ENCODE results near the gene MYO5B. TPM values are rescaled to one million over a fixed set of nuclear protein-coding genes. Genes with fewer than 3 reads are reported as not detected.

The MYO5B gene
- polyA plus RNA-seq, 2 of the 4 experiments (the other 2 are of a cell fraction) = 6.4 to 18.4 TPM

DNA sequence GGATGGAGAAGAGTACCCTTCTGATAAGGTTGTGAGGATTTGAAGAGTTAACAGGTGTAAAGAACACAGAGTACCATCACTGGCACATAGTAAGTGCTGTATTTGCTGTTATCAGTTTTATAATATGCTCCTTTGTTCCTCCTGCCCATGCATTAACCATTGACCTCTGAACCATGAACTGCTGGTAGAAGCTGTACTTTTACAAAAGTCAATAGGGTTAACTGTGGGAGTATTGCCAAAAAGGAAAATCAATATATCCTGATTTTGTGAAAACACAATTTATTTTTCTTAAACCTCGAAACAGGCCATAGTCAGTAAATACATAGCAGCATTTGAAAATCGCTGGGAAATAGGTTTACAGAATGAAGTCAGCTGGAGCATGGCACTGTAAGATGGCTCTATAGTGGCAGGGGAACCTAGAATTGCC is 362.7 kb downstream of the MYO5B start:
- 87% methylated on average over 2 of the region's 2 CpGs for WGBS (ENCODE audit: missing lambda C conversion rate)
- no peak for DNase-seq (ENCODE audit: low read depth in 1 of 2, low spot score in 1 of 2)
- Histone ChIP-seq H3K4me2 (no peak overlapping the region), H3K4me3 (no peak overlapping the region), H3K27ac (no peak overlapping the region), H3K9me3 (peaks cover 20% of the 10 kb centered on the region), H3K4me1 (peaks cover 29% of the 10 kb centered on the region)
- POLR2A ChIA-PET = no interaction called here
- ATAC-seq = no peak
- CTCF ChIA-PET = no interaction called here
- TF ChIP-seq, protein P1, sequence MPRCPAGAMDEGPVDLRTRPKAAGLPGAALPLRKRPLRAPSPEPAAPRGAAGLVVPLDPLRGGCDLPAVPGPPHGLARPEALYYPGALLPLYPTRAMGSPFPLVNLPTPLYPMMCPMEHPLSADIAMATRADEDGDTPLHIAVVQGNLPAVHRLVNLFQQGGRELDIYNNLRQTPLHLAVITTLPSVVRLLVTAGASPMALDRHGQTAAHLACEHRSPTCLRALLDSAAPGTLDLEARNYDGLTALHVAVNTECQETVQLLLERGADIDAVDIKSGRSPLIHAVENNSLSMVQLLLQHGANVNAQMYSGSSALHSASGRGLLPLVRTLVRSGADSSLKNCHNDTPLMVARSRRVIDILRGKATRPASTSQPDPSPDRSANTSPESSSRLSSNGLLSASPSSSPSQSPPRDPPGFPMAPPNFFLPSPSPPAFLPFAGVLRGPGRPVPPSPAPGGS (IDR thresholded peaks at IDR 0.05) = no peak
- TF ChIP-seq RARB (CRISPR knock-in tag; IDR thresholded peaks at IDR 0.05) (no peak), JUNB (IDR thresholded peaks at IDR 0.05) (no peak), HOXB13 (CRISPR knock-in tag; IDR thresholded peaks at IDR 0.05; ENCODE audit: low read depth) (no peak), ZC3H11A (IDR thresholded peaks at IDR 0.05) (no peak), CEBPB (IDR thresholded peaks at IDR 0.05) (no peak), BHLHE40 (IDR thresholded peaks at IDR 0.05; ENCODE audit: low read depth, low read length) (no peak), CHD4 (IDR thresholded peaks at IDR 0.05; ENCODE audit: borderline replicate concordance) (no peak), CBX2 (IDR thresholded peaks at IDR 0.05; ENCODE audit: borderline replicate concordance, low read depth) (no peak), SMC3 (IDR thresholded peaks at IDR 0.05) (no peak), MAFK (IDR thresholded peaks at IDR 0.05; ENCODE audit: partially characterized antibody) (no peak), GATA3 (IDR thresholded peaks at IDR 0.05; ENCODE audit: borderline replicate concordance) (no peak), SREBF2 (IDR thresholded peaks at IDR 0.05) (no peak), TP53 (CRISPR knock-in tag; IDR thresholded peaks at IDR 0.05) (no peak)
- TF ChIP-seq, protein P2, sequence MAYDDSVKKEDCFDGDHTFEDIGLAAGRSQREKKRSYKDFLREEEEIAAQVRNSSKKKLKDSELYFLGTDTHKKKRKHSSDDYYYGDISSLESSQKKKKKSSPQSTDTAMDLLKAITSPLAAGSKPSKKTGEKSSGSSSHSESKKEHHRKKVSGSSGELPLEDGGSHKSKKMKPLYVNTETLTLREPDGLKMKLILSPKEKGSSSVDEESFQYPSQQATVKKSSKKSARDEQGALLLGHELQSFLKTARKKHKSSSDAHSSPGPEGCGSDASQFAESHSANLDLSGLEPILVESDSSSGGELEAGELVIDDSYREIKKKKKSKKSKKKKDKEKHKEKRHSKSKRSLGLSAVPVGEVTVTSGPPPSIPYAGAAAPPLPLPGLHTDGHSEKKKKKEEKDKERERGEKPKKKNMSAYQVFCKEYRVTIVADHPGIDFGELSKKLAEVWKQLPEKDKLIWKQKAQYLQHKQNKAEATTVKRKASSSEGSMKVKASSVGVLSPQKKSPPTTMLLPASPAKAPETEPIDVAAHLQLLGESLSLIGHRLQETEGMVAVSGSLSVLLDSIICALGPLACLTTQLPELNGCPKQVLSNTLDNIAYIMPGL (CRISPR knock-in tag; IDR thresholded peaks at IDR 0.05; ENCODE audit: borderline replicate concordance) = no peak
- TF ChIP-seq, protein P3, sequence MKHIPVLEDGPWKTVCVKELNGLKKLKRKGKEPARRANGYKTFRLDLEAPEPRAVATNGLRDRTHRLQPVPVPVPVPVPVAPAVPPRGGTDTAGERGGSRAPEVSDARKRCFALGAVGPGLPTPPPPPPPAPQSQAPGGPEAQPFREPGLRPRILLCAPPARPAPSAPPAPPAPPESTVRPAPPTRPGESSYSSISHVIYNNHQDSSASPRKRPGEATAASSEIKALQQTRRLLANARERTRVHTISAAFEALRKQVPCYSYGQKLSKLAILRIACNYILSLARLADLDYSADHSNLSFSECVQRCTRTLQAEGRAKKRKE (CRISPR knock-in tag; IDR thresholded peaks at IDR 0.05; ENCODE audit: low read depth) = no peak
- TF ChIP-seq, protein P4, sequence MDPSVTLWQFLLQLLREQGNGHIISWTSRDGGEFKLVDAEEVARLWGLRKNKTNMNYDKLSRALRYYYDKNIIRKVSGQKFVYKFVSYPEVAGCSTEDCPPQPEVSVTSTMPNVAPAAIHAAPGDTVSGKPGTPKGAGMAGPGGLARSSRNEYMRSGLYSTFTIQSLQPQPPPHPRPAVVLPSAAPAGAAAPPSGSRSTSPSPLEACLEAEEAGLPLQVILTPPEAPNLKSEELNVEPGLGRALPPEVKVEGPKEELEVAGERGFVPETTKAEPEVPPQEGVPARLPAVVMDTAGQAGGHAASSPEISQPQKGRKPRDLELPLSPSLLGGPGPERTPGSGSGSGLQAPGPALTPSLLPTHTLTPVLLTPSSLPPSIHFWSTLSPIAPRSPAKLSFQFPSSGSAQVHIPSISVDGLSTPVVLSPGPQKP (IDR thresholded peaks at IDR 0.05; ENCODE audit: low read depth, low read length) = no peak
- TF ChIP-seq, protein P5, sequence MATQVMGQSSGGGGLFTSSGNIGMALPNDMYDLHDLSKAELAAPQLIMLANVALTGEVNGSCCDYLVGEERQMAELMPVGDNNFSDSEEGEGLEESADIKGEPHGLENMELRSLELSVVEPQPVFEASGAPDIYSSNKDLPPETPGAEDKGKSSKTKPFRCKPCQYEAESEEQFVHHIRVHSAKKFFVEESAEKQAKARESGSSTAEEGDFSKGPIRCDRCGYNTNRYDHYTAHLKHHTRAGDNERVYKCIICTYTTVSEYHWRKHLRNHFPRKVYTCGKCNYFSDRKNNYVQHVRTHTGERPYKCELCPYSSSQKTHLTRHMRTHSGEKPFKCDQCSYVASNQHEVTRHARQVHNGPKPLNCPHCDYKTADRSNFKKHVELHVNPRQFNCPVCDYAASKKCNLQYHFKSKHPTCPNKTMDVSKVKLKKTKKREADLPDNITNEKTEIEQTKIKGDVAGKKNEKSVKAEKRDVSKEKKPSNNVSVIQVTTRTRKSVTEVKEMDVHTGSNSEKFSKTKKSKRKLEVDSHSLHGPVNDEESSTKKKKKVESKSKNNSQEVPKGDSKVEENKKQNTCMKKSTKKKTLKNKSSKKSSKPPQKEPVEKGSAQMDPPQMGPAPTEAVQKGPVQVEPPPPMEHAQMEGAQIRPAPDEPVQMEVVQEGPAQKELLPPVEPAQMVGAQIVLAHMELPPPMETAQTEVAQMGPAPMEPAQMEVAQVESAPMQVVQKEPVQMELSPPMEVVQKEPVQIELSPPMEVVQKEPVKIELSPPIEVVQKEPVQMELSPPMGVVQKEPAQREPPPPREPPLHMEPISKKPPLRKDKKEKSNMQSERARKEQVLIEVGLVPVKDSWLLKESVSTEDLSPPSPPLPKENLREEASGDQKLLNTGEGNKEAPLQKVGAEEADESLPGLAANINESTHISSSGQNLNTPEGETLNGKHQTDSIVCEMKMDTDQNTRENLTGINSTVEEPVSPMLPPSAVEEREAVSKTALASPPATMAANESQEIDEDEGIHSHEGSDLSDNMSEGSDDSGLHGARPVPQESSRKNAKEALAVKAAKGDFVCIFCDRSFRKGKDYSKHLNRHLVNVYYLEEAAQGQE (IDR thresholded peaks at IDR 0.05) = no peak
- FAIRE-seq = no peak

DNA sequence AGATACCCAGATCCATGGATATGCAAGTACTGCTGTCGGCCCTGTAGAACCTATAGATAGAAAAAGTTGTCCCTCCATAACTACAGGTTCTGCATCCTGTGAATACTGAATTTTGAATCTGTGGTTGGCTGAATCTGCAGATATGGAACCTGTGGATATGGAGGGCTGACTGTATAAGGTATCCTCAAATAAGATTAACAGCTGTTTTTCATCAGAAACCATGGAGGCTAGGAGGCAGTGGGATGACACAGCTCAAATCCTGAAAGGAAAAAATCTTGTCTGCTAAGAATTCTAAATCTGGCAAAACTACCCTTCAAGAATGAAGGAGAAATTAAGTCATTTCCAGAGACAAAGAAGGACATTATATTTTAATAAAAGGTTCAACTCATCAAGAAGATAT is 367.0 kb downstream of the MYO5B start:
- Histone ChIP-seq H3K4me1 (no peaks in the 10 kb centered on the region), H3K9me3 (peaks cover 22% of the 10 kb centered on the region), H3K4me2 (no peak overlapping the region), H3K27ac (no peak overlapping the region), H3K4me3 (no peak overlapping the region)
- ChIA-PET CTCF (no interaction called here), POLR2A (no interaction called here)
- WGBS (ENCODE audit: missing lambda C conversion rate) = 95% methylated on average over 1 of the region's 1 CpG
- no peak for TF ChIP-seq PHF8 (IDR thresholded peaks at IDR 0.05; ENCODE audit: borderline replicate concordance, low read depth)
- TF ChIP-seq RARB (CRISPR knock-in tag; IDR thresholded peaks at IDR 0.05) = no peak
- no peak for TF ChIP-seq EP300 (IDR thresholded peaks at IDR 0.05)
- TF ChIP-seq, protein P2 (CRISPR knock-in tag; IDR thresholded peaks at IDR 0.05; ENCODE audit: borderline replicate concordance) = no peak
- no peak for TF ChIP-seq TFCP2L1 (CRISPR knock-in tag; IDR thresholded peaks at IDR 0.05)
- no peak for TF ChIP-seq CBX8 (IDR thresholded peaks at IDR 0.05)
- TF ChIP-seq ESRRA (IDR thresholded peaks at IDR 0.05; ENCODE audit: borderline replicate concordance, low read length) = no peak
- TF ChIP-seq RCOR1 (IDR thresholded peaks at IDR 0.05; ENCODE audit: low read depth, low read length) = no peak
- TF ChIP-seq, protein P4 (IDR thresholded peaks at IDR 0.05; ENCODE audit: low read depth, low read length) = no peak
- TF ChIP-seq RAD21 (conservative IDR thresholded peaks at IDR 0.05 in 1 of 2, IDR thresholded peaks at IDR 0.05 in 1 of 2) = no peak
- no peak for DNase-seq (ENCODE audit: low read depth in 1 of 2, low spot score in 1 of 2)
- no peak for FAIRE-seq
- no peak for ATAC-seq

All from A549 (cell line).